ENCODE data around the gene PAQR5. TPM values are rescaled to one million over a fixed set of nuclear protein-coding genes. Genes with fewer than 3 reads are reported as not detected.

The PAQR5 gene
- total RNA-seq, 1 experiment from 2014 or later = 9.4 TPM

DNA sequence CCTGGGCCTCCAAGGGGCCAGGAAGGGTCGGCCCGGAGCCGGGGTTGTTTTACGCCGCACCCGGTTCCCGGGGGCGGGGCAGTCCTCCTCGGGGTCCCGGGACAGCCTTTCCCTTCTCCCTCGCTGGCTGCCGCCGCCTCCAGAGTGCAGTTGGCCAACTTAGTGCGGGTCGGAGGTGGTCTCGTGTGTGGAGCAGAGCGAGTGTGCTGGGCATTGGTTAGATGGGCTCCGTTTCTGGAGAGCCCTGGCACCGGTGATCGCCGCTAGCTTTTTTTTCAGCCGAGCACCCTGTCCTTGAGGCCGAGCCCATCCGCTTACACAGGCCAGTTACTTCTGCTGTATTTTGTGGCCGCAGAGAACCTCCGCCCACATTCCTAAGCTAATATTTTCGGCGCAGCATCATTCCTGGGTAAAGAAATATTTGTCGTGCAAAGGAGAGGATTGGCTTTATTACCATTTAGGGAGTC, 116.0 kb downstream of the PAQR5 start (continued):
- TF ChIP-seq, protein P1, sequence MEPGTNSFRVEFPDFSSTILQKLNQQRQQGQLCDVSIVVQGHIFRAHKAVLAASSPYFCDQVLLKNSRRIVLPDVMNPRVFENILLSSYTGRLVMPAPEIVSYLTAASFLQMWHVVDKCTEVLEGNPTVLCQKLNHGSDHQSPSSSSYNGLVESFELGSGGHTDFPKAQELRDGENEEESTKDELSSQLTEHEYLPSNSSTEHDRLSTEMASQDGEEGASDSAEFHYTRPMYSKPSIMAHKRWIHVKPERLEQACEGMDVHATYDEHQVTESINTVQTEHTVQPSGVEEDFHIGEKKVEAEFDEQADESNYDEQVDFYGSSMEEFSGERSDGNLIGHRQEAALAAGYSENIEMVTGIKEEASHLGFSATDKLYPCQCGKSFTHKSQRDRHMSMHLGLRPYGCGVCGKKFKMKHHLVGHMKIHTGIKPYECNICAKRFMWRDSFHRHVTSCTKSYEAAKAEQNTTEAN (CRISPR knock-in tag; IDR thresholded peaks at IDR 0.05) = no peak
- TF ChIP-seq, protein P2, sequence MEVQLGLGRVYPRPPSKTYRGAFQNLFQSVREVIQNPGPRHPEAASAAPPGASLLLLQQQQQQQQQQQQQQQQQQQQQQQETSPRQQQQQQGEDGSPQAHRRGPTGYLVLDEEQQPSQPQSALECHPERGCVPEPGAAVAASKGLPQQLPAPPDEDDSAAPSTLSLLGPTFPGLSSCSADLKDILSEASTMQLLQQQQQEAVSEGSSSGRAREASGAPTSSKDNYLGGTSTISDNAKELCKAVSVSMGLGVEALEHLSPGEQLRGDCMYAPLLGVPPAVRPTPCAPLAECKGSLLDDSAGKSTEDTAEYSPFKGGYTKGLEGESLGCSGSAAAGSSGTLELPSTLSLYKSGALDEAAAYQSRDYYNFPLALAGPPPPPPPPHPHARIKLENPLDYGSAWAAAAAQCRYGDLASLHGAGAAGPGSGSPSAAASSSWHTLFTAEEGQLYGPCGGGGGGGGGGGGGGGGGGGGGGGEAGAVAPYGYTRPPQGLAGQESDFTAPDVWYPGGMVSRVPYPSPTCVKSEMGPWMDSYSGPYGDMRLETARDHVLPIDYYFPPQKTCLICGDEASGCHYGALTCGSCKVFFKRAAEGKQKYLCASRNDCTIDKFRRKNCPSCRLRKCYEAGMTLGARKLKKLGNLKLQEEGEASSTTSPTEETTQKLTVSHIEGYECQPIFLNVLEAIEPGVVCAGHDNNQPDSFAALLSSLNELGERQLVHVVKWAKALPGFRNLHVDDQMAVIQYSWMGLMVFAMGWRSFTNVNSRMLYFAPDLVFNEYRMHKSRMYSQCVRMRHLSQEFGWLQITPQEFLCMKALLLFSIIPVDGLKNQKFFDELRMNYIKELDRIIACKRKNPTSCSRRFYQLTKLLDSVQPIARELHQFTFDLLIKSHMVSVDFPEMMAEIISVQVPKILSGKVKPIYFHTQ (CRISPR knock-in tag; IDR thresholded peaks at IDR 0.05) = no peak
- TF ChIP-seq, protein P3, sequence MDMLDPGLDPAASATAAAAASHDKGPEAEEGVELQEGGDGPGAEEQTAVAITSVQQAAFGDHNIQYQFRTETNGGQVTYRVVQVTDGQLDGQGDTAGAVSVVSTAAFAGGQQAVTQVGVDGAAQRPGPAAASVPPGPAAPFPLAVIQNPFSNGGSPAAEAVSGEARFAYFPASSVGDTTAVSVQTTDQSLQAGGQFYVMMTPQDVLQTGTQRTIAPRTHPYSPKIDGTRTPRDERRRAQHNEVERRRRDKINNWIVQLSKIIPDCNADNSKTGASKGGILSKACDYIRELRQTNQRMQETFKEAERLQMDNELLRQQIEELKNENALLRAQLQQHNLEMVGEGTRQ (CRISPR knock-in tag; IDR thresholded peaks at IDR 0.05) = no peak
- no peak for TF ChIP-seq CREM (CRISPR knock-in tag; IDR thresholded peaks at IDR 0.05)

DNA sequence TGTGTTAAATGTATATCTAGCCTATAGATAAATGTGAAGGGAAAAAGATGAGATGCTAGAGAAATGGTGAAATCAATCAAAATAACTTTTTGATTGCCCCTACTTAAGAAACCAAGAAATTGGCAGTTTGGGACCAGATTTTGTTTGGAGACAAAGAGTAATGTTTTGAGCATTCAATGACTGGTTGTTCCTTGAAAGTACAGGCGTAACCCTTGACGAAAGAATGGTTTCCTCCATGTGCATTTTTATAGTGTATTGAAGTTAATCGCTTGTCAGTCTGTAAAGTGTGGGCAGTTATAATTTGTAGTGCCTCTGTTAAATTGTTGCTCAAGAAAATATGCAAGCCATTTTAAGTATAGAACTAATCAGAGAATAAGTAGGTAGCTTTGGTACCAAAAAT, 116.7 kb downstream of the PAQR5 start:
- ChIA-PET POLR2A (interaction anchor here (0.9 kb wide), 1 partner anchor 38 kb away, joined by 3 read pairs; no protein-coding TSS in a partner anchor), CTCF (interaction anchor here (1.0 to 2.8 kb wide), 5 partner anchors 21 to 356 kb away, joined by 3 to 21 read pairs (median 5); no protein-coding TSS in a partner anchor)
- H3K9me3 Mint-ChIP-seq = no peaks in the 10 kb centered on the region
- peaks cover 17% of the 10 kb centered on the region for H3K4me1 Mint-ChIP-seq
- peak overlapping the region; percentile 91 for H3K4me3 Mint-ChIP-seq
- DNase-seq (ENCODE audit: low spot score) = no peak
- H3K27ac Mint-ChIP-seq = peak overlapping the region; percentile 2; the same call in 1 of the 2 replicates
- peaks cover 26% of the 10 kb centered on the region for H3K36me3 Mint-ChIP-seq
- no peaks in the 10 kb centered on the region; the same call in 1 of the 2 replicates for H3K27me3 Mint-ChIP-seq (ENCODE audit: low read depth)
- TF ChIP-seq ZNF416 (CRISPR knock-in tag; IDR thresholded peaks at IDR 0.05) (no peak), MXD4 (CRISPR knock-in tag; IDR thresholded peaks at IDR 0.05; ENCODE audit: borderline replicate concordance) (no peak), SP1 (CRISPR knock-in tag; conservative IDR thresholded peaks at IDR 0.05) (no peak), ZNF232 (CRISPR knock-in tag; IDR thresholded peaks at IDR 0.05) (no peak), FOXK1 (CRISPR knock-in tag; IDR thresholded peaks at IDR 0.05) (no peak), NR2C2 (CRISPR knock-in tag; IDR thresholded peaks at IDR 0.05) (no peak), FOXJ3 (CRISPR knock-in tag; IDR thresholded peaks at IDR 0.05; ENCODE audit: borderline replicate concordance) (no peak), CREB1 (CRISPR knock-in tag; IDR thresholded peaks at IDR 0.05) (no peak), JUN (CRISPR knock-in tag; IDR thresholded peaks at IDR 0.05) (no peak), JAZF1 (CRISPR knock-in tag; IDR thresholded peaks at IDR 0.05) (no peak), ATF1 (CRISPR knock-in tag; IDR thresholded peaks at IDR 0.05) (no peak), FOXP1 (CRISPR knock-in tag; IDR thresholded peaks at IDR 0.05; ENCODE audit: borderline replicate concordance) (no peak), RELA (CRISPR knock-in tag; IDR thresholded peaks at IDR 0.05; ENCODE audit: borderline replicate concordance) (no peak), SMAD3 (CRISPR knock-in tag; IDR thresholded peaks at IDR 0.05; ENCODE audit: borderline replicate concordance) (no peak)
- TF ChIP-seq, protein P4, sequence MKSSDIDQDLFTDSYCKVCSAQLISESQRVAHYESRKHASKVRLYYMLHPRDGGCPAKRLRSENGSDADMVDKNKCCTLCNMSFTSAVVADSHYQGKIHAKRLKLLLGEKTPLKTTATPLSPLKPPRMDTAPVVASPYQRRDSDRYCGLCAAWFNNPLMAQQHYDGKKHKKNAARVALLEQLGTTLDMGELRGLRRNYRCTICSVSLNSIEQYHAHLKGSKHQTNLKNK (CRISPR knock-in tag; IDR thresholded peaks at IDR 0.05) = no peak
- TF ChIP-seq, protein P5, sequence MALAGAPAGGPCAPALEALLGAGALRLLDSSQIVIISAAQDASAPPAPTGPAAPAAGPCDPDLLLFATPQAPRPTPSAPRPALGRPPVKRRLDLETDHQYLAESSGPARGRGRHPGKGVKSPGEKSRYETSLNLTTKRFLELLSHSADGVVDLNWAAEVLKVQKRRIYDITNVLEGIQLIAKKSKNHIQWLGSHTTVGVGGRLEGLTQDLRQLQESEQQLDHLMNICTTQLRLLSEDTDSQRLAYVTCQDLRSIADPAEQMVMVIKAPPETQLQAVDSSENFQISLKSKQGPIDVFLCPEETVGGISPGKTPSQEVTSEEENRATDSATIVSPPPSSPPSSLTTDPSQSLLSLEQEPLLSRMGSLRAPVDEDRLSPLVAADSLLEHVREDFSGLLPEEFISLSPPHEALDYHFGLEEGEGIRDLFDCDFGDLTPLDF (CRISPR knock-in tag; IDR thresholded peaks at IDR 0.05) = no peak
- TF ChIP-seq, protein P6, sequence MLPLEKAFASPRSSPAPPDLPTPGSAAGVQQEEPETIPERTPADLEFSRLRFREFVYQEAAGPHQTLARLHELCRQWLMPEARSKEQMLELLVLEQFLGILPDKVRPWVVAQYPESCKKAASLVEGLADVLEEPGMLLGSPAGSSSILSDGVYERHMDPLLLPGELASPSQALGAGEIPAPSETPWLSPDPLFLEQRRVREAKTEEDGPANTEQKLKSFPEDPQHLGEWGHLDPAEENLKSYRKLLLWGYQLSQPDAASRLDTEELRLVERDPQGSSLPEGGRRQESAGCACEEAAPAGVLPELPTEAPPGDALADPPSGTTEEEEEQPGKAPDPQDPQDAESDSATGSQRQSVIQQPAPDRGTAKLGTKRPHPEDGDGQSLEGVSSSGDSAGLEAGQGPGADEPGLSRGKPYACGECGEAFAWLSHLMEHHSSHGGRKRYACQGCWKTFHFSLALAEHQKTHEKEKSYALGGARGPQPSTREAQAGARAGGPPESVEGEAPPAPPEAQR (CRISPR knock-in tag; IDR thresholded peaks at IDR 0.05) = no peak
- TF ChIP-seq, protein P7, sequence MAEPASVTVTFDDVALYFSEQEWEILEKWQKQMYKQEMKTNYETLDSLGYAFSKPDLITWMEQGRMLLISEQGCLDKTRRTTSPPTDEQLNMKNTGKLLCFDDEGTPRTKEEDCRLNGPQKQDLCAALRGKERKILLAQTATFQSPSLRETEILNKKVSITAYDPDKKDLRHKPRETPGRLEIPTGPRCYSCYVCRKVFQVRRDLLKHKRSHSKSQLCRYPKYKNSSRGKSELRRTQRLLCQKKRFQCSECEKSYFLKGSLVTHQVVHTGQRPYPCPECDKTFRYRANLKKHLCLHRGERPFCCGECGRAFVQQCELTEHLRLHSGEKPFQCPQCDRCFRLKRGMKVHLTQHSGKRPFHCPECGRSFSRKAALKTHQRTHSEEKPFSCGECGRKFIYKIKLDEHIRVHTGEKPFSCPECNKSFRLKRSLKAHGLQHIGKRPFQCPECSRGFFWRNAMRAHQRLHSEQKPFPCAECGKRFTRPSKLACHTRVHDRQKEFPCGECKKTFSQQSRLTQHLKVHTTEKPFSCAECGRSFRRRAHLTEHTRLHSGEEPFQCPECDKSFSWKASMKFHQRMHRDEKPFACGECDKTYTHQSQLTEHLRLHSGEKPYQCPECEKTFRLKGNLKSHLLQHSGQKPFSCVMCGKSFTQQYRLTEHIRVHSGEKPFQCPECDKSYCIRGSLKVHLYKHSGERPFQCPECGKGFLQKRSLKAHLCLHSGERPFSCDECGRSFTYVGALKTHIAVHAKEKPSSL (CRISPR knock-in tag; conservative IDR thresholded peaks at IDR 0.05) = no peak
- TF ChIP-seq, protein P8, sequence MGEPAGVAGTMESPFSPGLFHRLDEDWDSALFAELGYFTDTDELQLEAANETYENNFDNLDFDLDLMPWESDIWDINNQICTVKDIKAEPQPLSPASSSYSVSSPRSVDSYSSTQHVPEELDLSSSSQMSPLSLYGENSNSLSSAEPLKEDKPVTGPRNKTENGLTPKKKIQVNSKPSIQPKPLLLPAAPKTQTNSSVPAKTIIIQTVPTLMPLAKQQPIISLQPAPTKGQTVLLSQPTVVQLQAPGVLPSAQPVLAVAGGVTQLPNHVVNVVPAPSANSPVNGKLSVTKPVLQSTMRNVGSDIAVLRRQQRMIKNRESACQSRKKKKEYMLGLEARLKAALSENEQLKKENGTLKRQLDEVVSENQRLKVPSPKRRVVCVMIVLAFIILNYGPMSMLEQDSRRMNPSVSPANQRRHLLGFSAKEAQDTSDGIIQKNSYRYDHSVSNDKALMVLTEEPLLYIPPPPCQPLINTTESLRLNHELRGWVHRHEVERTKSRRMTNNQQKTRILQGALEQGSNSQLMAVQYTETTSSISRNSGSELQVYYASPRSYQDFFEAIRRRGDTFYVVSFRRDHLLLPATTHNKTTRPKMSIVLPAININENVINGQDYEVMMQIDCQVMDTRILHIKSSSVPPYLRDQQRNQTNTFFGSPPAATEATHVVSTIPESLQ (CRISPR knock-in tag; IDR thresholded peaks at IDR 0.05) = no peak
- TF ChIP-seq, protein P9, sequence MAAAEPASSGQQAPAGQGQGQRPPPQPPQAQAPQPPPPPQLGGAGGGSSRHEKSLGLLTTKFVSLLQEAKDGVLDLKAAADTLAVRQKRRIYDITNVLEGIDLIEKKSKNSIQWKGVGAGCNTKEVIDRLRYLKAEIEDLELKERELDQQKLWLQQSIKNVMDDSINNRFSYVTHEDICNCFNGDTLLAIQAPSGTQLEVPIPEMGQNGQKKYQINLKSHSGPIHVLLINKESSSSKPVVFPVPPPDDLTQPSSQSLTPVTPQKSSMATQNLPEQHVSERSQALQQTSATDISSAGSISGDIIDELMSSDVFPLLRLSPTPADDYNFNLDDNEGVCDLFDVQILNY (CRISPR knock-in tag; IDR thresholded peaks at IDR 0.05) = no peak
- ATAC-seq = no peak

Data from WTC11 (cell line).